IPS-18c (cell line): ENCODE measurements around the gene ABHD12B.
"Not testable (repeated sequence)": the region's sequence is repeated elsewhere in the genome, so short reads cannot be mapped to it uniquely, and the experiment has no call there.

ENCODE experiments used
- H3K4me3 ChIP-seq: 2 replicates; pipeline ENCODE4 v1.7.0; 2013; ENCODE audit warnings: low read depth, mild to moderate bottlenecking, low read length, moderate library complexity; ENCODE audit not compliant: insufficient read depth
- H3K9me3 ChIP-seq: one replicate; pipeline ENCODE4 v1.6.1; 2013; ENCODE audit warnings: mild to moderate bottlenecking, low read length, moderate library complexity; ENCODE audit not compliant: control insufficient read depth, insufficient read depth

ABHD12B gene

GRCh38 chr14:50865391-50866076 is 6.3 kb upstream of the ABHD12B start:
- no peaks in the 10 kb centered on the region for H3K9me3 ChIP-seq
- H3K4me3 ChIP-seq: no peak overlapping the region

- Histone ChIP-seq H3K4me3 (no peak overlapping the region), H3K9me3 (no peaks in the 10 kb centered on the region)
These were observed 625 bp upstream of the ABHD12B start for GRCh38 chr14:50871228-50871627.

- no peak overlapping the region for H3K4me3 ChIP-seq
- H3K9me3 ChIP-seq: no peaks in the 10 kb centered on the region
These were observed 2.9 kb downstream of the ABHD12B start for GRCh38 chr14:50874757-50875156.

GRCh38 chr14:50875359-50876070 is 3.7 kb downstream of the ABHD12B start:
- no peak overlapping the region for H3K4me3 ChIP-seq
- H3K9me3 ChIP-seq: no peaks in the 10 kb centered on the region

GRCh38 chr14:50882932-50883826 is 11.3 kb downstream of the ABHD12B start:
- Histone ChIP-seq H3K4me3 (no peak overlapping the region), H3K9me3 (no peaks in the 10 kb centered on the region)

- no peaks in the 10 kb centered on the region for H3K9me3 ChIP-seq
- no peak overlapping the region for H3K4me3 ChIP-seq
These were observed 12.0 kb downstream of the ABHD12B start for GRCh38 chr14:50883827-50884197.

- H3K4me3 ChIP-seq: no peak overlapping the region
- H3K9me3 ChIP-seq: no peaks in the 10 kb centered on the region
These were observed 15.6 kb downstream of the ABHD12B start for GRCh38 chr14:50887476-50887875.

GRCh38 chr14:50892255-50892654 is 20.4 kb downstream of the ABHD12B start:
- Histone ChIP-seq H3K4me3 (no peak overlapping the region), H3K9me3 (no peaks in the 10 kb centered on the region)

- not testable (repeated sequence) for H3K9me3 ChIP-seq, H3K4me3 ChIP-seq
These were observed 24.6 kb downstream of the ABHD12B start for GRCh38 chr14:50896421-50896820.

- not testable (repeated sequence) for H3K9me3 ChIP-seq, H3K4me3 ChIP-seq
These were observed 25.2 kb downstream of the ABHD12B start for GRCh38 chr14:50897005-50897404.

GRCh38 chr14:50897658-50898175 is 25.9 kb downstream of the ABHD12B start:
- H3K4me3 ChIP-seq: peak overlapping the region; percentile 10; the same call in 1 of the 2 replicates
- H3K9me3 ChIP-seq: no peaks in the 10 kb centered on the region

- Histone ChIP-seq H3K4me3 (no peak overlapping the region), H3K9me3 (peaks cover 2% of the 10 kb centered on the region)
These were observed 29.5 kb downstream of the ABHD12B start for GRCh38 chr14:50901361-50901760.

GRCh38 chr14:50904719-50905118 is 32.9 kb downstream of the ABHD12B start:
- no peak overlapping the region for H3K4me3 ChIP-seq
- H3K9me3 ChIP-seq: peaks cover 2% of the 10 kb centered on the region

- H3K4me3 ChIP-seq: no peak overlapping the region
- H3K9me3 ChIP-seq: peaks cover 2% of the 10 kb centered on the region
These were observed 34.6 kb downstream of the ABHD12B start for GRCh38 chr14:50906326-50907065.

- Histone ChIP-seq H3K9me3 (no peaks in the 10 kb centered on the region), H3K4me3 (no peak overlapping the region)
These were observed 38.9 kb downstream of the ABHD12B start for GRCh38 chr14:50910495-50911420.

GRCh38 chr14:50917449-50917848 is 45.6 kb downstream of the ABHD12B start:
- Histone ChIP-seq H3K4me3 (no peak overlapping the region), H3K9me3 (no peaks in the 10 kb centered on the region)
